WTC11 (cell line): ENCODE measurements around the gene SVEP1. TPM values are rescaled to one million over a fixed set of nuclear protein-coding genes. Genes with fewer than 3 reads are reported as not detected.

Source experiments
- ATAC-seq: fragments of 200-7000 bp; cut with Tn5 transposase; 2 replicates; pipeline ENCODE4 v1.10.0; 2021; ENCODE audit warnings: mild to moderate bottlenecking, moderate library complexity
- CTCF ChIA-PET: fragments of 300-600 bp; sonication (Branson Sonifier 250); formaldehyde crosslinking; loops from one replicate; lab custom pipeline; 2021; ENCODE audit warnings: antibody characterized with exemption; lab: Charles Lee
- POLR2A ChIA-PET: fragments of 350-600 bp; sonication (Branson Sonifier 250); formaldehyde crosslinking; loops from one replicate; lab custom pipeline; 2021; ENCODE audit warnings: antibody characterized with exemption; lab: Charles Lee
- DNase-seq: peaks from one replicate; pipeline ENCODE4 v3.0.0; 2021; ENCODE audit warnings: low spot score
- H3K27ac Mint-ChIP-seq: 2 replicates; pipeline ENCODE4 v1.8.0; 2021; ENCODE audit warnings: mixed read lengths
- H3K27me3 Mint-ChIP-seq: 2 replicates; pipeline ENCODE4 v1.8.0; 2021; ENCODE audit warnings: low read depth, mild to moderate bottlenecking, moderate library complexity, mixed read lengths
- H3K36me3 Mint-ChIP-seq: 2 replicates; pipeline ENCODE4 v1.8.0; 2021; ENCODE audit warnings: mixed read lengths
- H3K4me1 Mint-ChIP-seq: 2 replicates; pipeline ENCODE4 v1.8.0; 2022; ENCODE audit warnings: mixed read lengths
- H3K4me3 Mint-ChIP-seq: 2 replicates; pipeline ENCODE4 v1.8.0; 2021; ENCODE audit warnings: mild to moderate bottlenecking, moderate library complexity, mixed read lengths
- H3K9me3 Mint-ChIP-seq: 2 replicates; pipeline ENCODE4 v1.8.0; 2021; ENCODE audit warnings: mixed read lengths
- JAZF1 ChIP-seq: fragments of 250-450 bp; sonication (Bioruptor Pico); IDR thresholded peaks from 2 replicates; pipeline ENCODE4 v1.9.0; 2021; ENCODE audit warnings: moderate library complexity, mild to moderate bottlenecking, inconsistent platforms
- MXD4 ChIP-seq: fragments of 250-450 bp; sonication (Bioruptor Pico); IDR thresholded peaks from 2 replicates; pipeline ENCODE4 v1.8.0; 2021; ENCODE audit warnings: mild to moderate bottlenecking, moderate library complexity, borderline replicate concordance
- NR2C2 ChIP-seq: sonication (generic); formaldehyde crosslinking; IDR thresholded peaks from 2 replicates; pipeline ENCODE4 v1.8.0; 2022; ENCODE audit warnings: mild to moderate bottlenecking, missing genetic modification reagents
- TEAD1 ChIP-seq: sonication (generic); formaldehyde crosslinking; IDR thresholded peaks from 2 replicates; pipeline ENCODE4 v1.8.0; 2022; ENCODE audit warnings: mild to moderate bottlenecking, missing genetic modification reagents
- ZBTB21 ChIP-seq: sonication (generic); formaldehyde crosslinking; IDR thresholded peaks from 2 replicates; pipeline ENCODE4 v1.8.1; 2023; ENCODE audit warnings: mild to moderate bottlenecking, missing genetic modification reagents, borderline replicate concordance
- ZNF423 ChIP-seq: fragments of 250-450 bp; sonication (Bioruptor Pico); IDR thresholded peaks from 2 replicates; pipeline ENCODE4 v2.1.2; 2022; ENCODE audit warnings: mild to moderate bottlenecking, moderate library complexity
- ZNF671 ChIP-seq: fragments of 250-450 bp; sonication (Bioruptor Pico); IDR thresholded peaks from 2 replicates; pipeline ENCODE4 v1.8.0; 2021; ENCODE audit warnings: mild to moderate bottlenecking
- total RNA-seq: library from RNA; stranded (reverse); gene quantifications from 3 replicates; pipeline ENCODE4 v1.2.3, GENCODE V29; 2021
- TF ChIP-seq, protein P1 (sequence below): sonication (generic); formaldehyde crosslinking; IDR thresholded peaks from 2 replicates; pipeline ENCODE4 v1.8.1; 2023; ENCODE audit warnings: mild to moderate bottlenecking, missing genetic modification reagents, moderate library complexity
- TF ChIP-seq, protein P2 (sequence below): fragments of 200-600 bp; IDR thresholded peaks from 2 replicates; pipeline ENCODE4 v1.8.0; 2022; ENCODE audit warnings: antibody characterized with exemption
- TF ChIP-seq, protein P3 (sequence below): sonication (generic); formaldehyde crosslinking; IDR thresholded peaks from 2 replicates; pipeline ENCODE4 v1.8.1; 2023; ENCODE audit warnings: mild to moderate bottlenecking, missing genetic modification reagents, moderate library complexity
- TF ChIP-seq, protein P4 (sequence below): fragments of 250-450 bp; sonication (Bioruptor Pico); IDR thresholded peaks from 2 replicates; pipeline ENCODE4 v1.9.0; 2021; ENCODE audit warnings: mild to moderate bottlenecking, borderline replicate concordance
- TF ChIP-seq, protein P5 (sequence below): fragments of 250-450 bp; sonication (Bioruptor Pico); IDR thresholded peaks from 2 replicates; pipeline ENCODE4 v1.9.0; 2021; ENCODE audit warnings: mild to moderate bottlenecking
- TF ChIP-seq, protein P6 (sequence below): sonication (generic); formaldehyde crosslinking; IDR thresholded peaks from 2 replicates; pipeline ENCODE4 v1.8.1; 2023; ENCODE audit warnings: mild to moderate bottlenecking, missing genetic modification reagents

Gene SVEP1
- total RNA-seq, 1 experiment from 2014 or later, result 0.74 TPM

DNA sequence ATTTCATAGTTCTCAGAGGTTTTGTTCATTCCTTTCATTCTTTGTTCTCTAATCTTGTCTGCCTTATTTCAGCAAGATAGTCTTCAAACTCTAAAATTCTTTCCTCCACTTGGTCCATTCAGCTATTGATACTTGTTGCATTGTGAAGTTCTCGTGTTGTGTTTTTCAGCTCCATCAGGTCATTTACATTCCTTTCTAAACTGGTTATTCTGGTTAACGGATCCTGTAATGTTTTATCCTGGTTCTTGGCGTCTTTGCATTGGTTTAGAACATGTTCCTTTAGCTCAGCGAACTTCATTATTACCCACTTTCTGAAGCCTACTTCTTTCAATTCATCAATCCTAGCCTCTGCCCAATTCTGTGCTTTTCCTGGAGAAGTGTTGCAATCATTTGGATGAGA lies 196.8 kb downstream of the SVEP1 start (continued):
- TF ChIP-seq, protein P1, sequence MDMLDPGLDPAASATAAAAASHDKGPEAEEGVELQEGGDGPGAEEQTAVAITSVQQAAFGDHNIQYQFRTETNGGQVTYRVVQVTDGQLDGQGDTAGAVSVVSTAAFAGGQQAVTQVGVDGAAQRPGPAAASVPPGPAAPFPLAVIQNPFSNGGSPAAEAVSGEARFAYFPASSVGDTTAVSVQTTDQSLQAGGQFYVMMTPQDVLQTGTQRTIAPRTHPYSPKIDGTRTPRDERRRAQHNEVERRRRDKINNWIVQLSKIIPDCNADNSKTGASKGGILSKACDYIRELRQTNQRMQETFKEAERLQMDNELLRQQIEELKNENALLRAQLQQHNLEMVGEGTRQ (CRISPR knock-in tag), result no peak
- TF ChIP-seq TEAD1 (CRISPR knock-in tag) (no peak), NR2C2 (CRISPR knock-in tag) (no peak), MXD4 (CRISPR knock-in tag) (no peak)
- TF ChIP-seq, all 79 proteins: peak for 0

DNA sequence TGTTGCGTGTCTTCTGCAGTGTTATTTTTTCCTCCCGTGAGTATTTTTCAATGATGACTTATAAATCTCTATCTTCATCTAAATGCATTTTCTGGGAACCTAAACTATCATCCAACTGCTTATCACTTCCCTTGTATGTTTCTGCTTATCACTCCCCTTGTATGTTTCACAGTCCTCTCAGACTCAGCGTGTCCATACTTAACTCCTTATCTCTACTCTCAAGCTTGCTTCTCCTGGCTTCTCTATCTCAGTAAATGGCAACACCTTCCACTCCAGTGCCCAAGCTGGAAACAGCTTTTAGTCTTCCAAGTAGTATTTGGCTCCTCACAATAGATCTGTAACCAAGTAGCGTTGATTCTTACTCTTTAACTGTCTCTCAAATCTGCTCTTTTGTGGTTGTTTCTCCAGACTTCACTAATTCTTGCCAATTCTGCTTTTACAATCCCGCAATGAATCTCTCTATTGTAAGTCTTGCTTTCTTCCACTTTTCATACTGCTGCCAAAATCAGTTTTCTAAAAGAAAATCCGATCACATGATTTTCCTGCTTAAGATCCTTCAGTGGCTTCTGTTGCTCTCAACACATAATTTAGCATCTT lies 208.0 kb downstream of the SVEP1 start:
- ChIA-PET POLR2A (no interaction called here), CTCF (no interaction called here)
- TF ChIP-seq, protein P2, sequence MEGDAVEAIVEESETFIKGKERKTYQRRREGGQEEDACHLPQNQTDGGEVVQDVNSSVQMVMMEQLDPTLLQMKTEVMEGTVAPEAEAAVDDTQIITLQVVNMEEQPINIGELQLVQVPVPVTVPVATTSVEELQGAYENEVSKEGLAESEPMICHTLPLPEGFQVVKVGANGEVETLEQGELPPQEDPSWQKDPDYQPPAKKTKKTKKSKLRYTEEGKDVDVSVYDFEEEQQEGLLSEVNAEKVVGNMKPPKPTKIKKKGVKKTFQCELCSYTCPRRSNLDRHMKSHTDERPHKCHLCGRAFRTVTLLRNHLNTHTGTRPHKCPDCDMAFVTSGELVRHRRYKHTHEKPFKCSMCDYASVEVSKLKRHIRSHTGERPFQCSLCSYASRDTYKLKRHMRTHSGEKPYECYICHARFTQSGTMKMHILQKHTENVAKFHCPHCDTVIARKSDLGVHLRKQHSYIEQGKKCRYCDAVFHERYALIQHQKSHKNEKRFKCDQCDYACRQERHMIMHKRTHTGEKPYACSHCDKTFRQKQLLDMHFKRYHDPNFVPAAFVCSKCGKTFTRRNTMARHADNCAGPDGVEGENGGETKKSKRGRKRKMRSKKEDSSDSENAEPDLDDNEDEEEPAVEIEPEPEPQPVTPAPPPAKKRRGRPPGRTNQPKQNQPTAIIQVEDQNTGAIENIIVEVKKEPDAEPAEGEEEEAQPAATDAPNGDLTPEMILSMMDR, result no peak
- no peak for TF ChIP-seq ZNF423 (CRISPR knock-in tag)
- TF ChIP-seq, protein P3, sequence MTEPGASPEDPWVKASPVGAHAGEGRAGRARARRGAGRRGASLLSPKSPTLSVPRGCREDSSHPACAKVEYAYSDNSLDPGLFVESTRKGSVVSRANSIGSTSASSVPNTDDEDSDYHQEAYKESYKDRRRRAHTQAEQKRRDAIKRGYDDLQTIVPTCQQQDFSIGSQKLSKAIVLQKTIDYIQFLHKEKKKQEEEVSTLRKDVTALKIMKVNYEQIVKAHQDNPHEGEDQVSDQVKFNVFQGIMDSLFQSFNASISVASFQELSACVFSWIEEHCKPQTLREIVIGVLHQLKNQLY (CRISPR knock-in tag), result no peak
- no peak for TF ChIP-seq ZBTB21
- TF ChIP-seq, protein P4, sequence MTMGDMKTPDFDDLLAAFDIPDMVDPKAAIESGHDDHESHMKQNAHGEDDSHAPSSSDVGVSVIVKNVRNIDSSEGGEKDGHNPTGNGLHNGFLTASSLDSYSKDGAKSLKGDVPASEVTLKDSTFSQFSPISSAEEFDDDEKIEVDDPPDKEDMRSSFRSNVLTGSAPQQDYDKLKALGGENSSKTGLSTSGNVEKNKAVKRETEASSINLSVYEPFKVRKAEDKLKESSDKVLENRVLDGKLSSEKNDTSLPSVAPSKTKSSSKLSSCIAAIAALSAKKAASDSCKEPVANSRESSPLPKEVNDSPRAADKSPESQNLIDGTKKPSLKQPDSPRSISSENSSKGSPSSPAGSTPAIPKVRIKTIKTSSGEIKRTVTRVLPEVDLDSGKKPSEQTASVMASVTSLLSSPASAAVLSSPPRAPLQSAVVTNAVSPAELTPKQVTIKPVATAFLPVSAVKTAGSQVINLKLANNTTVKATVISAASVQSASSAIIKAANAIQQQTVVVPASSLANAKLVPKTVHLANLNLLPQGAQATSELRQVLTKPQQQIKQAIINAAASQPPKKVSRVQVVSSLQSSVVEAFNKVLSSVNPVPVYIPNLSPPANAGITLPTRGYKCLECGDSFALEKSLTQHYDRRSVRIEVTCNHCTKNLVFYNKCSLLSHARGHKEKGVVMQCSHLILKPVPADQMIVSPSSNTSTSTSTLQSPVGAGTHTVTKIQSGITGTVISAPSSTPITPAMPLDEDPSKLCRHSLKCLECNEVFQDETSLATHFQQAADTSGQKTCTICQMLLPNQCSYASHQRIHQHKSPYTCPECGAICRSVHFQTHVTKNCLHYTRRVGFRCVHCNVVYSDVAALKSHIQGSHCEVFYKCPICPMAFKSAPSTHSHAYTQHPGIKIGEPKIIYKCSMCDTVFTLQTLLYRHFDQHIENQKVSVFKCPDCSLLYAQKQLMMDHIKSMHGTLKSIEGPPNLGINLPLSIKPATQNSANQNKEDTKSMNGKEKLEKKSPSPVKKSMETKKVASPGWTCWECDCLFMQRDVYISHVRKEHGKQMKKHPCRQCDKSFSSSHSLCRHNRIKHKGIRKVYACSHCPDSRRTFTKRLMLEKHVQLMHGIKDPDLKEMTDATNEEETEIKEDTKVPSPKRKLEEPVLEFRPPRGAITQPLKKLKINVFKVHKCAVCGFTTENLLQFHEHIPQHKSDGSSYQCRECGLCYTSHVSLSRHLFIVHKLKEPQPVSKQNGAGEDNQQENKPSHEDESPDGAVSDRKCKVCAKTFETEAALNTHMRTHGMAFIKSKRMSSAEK (CRISPR knock-in tag), result no peak
- no peak for TF ChIP-seq JAZF1 (CRISPR knock-in tag)
- TF ChIP-seq ZNF671 (CRISPR knock-in tag), result no peak
- TF ChIP-seq, protein P5, sequence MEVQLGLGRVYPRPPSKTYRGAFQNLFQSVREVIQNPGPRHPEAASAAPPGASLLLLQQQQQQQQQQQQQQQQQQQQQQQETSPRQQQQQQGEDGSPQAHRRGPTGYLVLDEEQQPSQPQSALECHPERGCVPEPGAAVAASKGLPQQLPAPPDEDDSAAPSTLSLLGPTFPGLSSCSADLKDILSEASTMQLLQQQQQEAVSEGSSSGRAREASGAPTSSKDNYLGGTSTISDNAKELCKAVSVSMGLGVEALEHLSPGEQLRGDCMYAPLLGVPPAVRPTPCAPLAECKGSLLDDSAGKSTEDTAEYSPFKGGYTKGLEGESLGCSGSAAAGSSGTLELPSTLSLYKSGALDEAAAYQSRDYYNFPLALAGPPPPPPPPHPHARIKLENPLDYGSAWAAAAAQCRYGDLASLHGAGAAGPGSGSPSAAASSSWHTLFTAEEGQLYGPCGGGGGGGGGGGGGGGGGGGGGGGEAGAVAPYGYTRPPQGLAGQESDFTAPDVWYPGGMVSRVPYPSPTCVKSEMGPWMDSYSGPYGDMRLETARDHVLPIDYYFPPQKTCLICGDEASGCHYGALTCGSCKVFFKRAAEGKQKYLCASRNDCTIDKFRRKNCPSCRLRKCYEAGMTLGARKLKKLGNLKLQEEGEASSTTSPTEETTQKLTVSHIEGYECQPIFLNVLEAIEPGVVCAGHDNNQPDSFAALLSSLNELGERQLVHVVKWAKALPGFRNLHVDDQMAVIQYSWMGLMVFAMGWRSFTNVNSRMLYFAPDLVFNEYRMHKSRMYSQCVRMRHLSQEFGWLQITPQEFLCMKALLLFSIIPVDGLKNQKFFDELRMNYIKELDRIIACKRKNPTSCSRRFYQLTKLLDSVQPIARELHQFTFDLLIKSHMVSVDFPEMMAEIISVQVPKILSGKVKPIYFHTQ, result no peak
- TF ChIP-seq, protein P6, sequence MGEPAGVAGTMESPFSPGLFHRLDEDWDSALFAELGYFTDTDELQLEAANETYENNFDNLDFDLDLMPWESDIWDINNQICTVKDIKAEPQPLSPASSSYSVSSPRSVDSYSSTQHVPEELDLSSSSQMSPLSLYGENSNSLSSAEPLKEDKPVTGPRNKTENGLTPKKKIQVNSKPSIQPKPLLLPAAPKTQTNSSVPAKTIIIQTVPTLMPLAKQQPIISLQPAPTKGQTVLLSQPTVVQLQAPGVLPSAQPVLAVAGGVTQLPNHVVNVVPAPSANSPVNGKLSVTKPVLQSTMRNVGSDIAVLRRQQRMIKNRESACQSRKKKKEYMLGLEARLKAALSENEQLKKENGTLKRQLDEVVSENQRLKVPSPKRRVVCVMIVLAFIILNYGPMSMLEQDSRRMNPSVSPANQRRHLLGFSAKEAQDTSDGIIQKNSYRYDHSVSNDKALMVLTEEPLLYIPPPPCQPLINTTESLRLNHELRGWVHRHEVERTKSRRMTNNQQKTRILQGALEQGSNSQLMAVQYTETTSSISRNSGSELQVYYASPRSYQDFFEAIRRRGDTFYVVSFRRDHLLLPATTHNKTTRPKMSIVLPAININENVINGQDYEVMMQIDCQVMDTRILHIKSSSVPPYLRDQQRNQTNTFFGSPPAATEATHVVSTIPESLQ, result no peak
- Mint-ChIP-seq H3K27me3 (no peaks in the 10 kb centered on the region), H3K4me3 (no peak overlapping the region), H3K27ac (no peak overlapping the region), H3K4me1 (no peaks in the 10 kb centered on the region), H3K36me3 (no peaks in the 10 kb centered on the region), H3K9me3 (no peaks in the 10 kb centered on the region)
- ATAC-seq (no peak), DNase-seq (no peak)
